Neuronal stem cell (in vitro differentiated cells): Measurements from ENCODE around the gene CNTNAP2.

ENCODE experiments used
- DNase-seq: peaks from one replicate; pipeline ENCODE4 v3.0.0-alpha.2; 2013; ENCODE audit warnings: low spot score
- H2AFZ ChIP-seq: one replicate; pipeline ENCODE4 v1.6.1; 2013; ENCODE audit warnings: mild to moderate bottlenecking, low read length, inconsistent platforms
- H2AK5ac ChIP-seq: 2 replicates; pipeline ENCODE4 v1.6.1; 2013; ENCODE audit warnings: low read depth, mild to moderate bottlenecking, inconsistent platforms, low read length, moderate library complexity, mixed read lengths
- H2BK120ac ChIP-seq: 2 replicates; pipeline ENCODE4 v1.6.1; 2013; ENCODE audit warnings: low read depth, mild to moderate bottlenecking, inconsistent platforms, low read length, moderate library complexity, mixed read lengths
- H2BK12ac ChIP-seq: one replicate; pipeline ENCODE4 v1.6.1; 2013; ENCODE audit warnings: low read length, inconsistent platforms
- H2BK15ac ChIP-seq: 2 replicates; pipeline ENCODE4 v1.6.1; 2013; ENCODE audit warnings: mild to moderate bottlenecking, low read length, inconsistent platforms, mixed read lengths
- H2BK5ac ChIP-seq: one replicate; pipeline ENCODE4 v1.6.1; 2013; ENCODE audit warnings: inconsistent platforms, mild to moderate bottlenecking, low read length, moderate library complexity
- H3K14ac ChIP-seq: one replicate; pipeline ENCODE4 v1.6.1; 2013; ENCODE audit warnings: low read length, inconsistent platforms
- H3K18ac ChIP-seq: 2 replicates; pipeline ENCODE4 v1.6.1; 2013; ENCODE audit warnings: low read length, inconsistent platforms
- H3K23ac ChIP-seq: 2 replicates; pipeline ENCODE4 v1.6.1; 2013; ENCODE audit warnings: low read depth, mild to moderate bottlenecking, mixed read lengths, low read length, inconsistent platforms; ENCODE audit not compliant: poor library complexity
- H3K27ac ChIP-seq: replicated peaks from 3 replicates; pipeline ENCODE4 v1.5.1; 2013; ENCODE audit warnings: low read length, inconsistent platforms
- H3K27me3 ChIP-seq, 3 experiments: 2 replicates each; pipeline ENCODE4 v1.6.1; 2013; ENCODE audit warnings: low read length in 3 of 3, mild to moderate bottlenecking in 2 of 3, inconsistent platforms in 1 of 3, low read depth in 1 of 3, mixed read lengths in 1 of 3, moderate library complexity in 1 of 3; ENCODE audit not compliant: control insufficient read depth in 3 of 3, insufficient read depth in 3 of 3
- H3K36me3 ChIP-seq, 2 donors: replicated peaks in 1 of 2; 2 replicates each; pipeline ENCODE4 v1.6.1; 2013; ENCODE audit warnings: low read length in 2 of 2; ENCODE audit not compliant: control insufficient read depth in 2 of 2, insufficient read depth in 2 of 2
- H3K4ac ChIP-seq: 2 replicates; pipeline ENCODE4 v1.6.1; 2013; ENCODE audit warnings: inconsistent platforms, mild to moderate bottlenecking, low read length, moderate library complexity
- H3K4me1 ChIP-seq, 2 donors: 1 replicate in 1 of 2; 2 replicates in 1 of 2; pipeline ENCODE4 v1.6.1; 2013; ENCODE audit warnings: low read length in 2 of 2, low read depth in 1 of 2; ENCODE audit not compliant: control insufficient read depth in 2 of 2, insufficient read depth in 1 of 2
- H3K4me2 ChIP-seq: one replicate; pipeline ENCODE4 v1.6.1; 2013; ENCODE audit warnings: mild to moderate bottlenecking, low read length, inconsistent platforms; ENCODE audit not compliant: insufficient read depth, poor library complexity, severe bottlenecking
- H3K4me3 ChIP-seq, 2 donors: 2 replicates each; pipeline ENCODE4 v1.5.1; 2013; ENCODE audit warnings: low read length in 2 of 2, mild to moderate bottlenecking in 2 of 2, inconsistent platforms in 1 of 2, moderate library complexity in 1 of 2
- H3K79me1 ChIP-seq: one replicate; pipeline ENCODE4 v1.6.1; 2013; ENCODE audit warnings: low read depth, mild to moderate bottlenecking, inconsistent platforms, low read length, moderate library complexity
- H3K9ac ChIP-seq: one replicate; pipeline ENCODE4 v1.6.1; 2013; ENCODE audit warnings: mild to moderate bottlenecking, low read depth, low read length, inconsistent platforms; ENCODE audit not compliant: poor library complexity
- H3K9me3 ChIP-seq, 2 donors: replicated peaks in 1 of 2; 2 replicates each; pipeline versions ENCODE3 to v1.6.1; 2013; ENCODE audit warnings: low read length in 2 of 2, mild to moderate bottlenecking in 2 of 2, inconsistent platforms in 1 of 2, low read depth in 1 of 2, mixed read lengths in 1 of 2, moderate library complexity in 1 of 2; ENCODE audit not compliant: control insufficient read depth in 2 of 2, insufficient read depth in 1 of 2
- H4K8ac ChIP-seq: one replicate; pipeline ENCODE4 v1.6.1; 2013; ENCODE audit warnings: low read depth, mild to moderate bottlenecking, inconsistent platforms, low read length, moderate library complexity
- H4K91ac ChIP-seq: one replicate; pipeline ENCODE4 v1.6.1; 2013; ENCODE audit warnings: low read length, low read depth, mild to moderate bottlenecking, inconsistent platforms; ENCODE audit not compliant: poor library complexity
- WGBS, 2 donors: extraction: QIAGEN DNeasy Blood & Tissue Kit; methylation state at CpG; one replicate each; pipeline ENCODE4 v1.1.7; 2013; ENCODE audit warnings: missing lambda C conversion rate in 2 of 2, mixed read lengths in 1 of 2; ENCODE audit not compliant: insufficient read length in 2 of 2, insufficient replicate concordance in 1 of 2; ENCODE audit errors: extremely low coverage in 2 of 2; 5-methylcytosine and 5-hydroxymethylcytosine counted together

The CNTNAP2 gene

DNA sequence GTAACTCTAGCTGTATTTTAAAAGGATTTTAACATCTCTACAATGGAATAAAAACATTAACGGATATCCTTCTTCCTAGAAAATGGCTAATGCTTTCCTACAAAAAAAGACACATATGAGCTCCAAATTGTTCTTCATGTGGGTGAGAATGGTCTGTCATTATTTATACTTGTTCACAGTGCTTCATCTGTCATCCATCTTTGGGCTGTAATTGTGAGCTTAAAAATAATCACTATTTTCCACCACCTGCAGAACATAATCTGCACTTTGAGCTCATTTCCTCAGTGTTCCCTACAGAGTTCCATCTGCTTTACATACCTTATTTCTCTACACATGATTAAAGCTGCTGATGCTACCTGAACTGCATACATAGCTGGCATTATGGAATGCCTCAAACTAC, 1494.8 kb downstream of the CNTNAP2 start:
- Histone ChIP-seq H2BK15ac (no peak overlapping the region), H3K23ac (no peak overlapping the region), H3K4me1 (peaks cover 2 to 7% of the 10 kb centered on the region in 2 donors), H4K8ac (no peak overlapping the region), H2BK12ac (no peak overlapping the region), H3K18ac (no peak overlapping the region), H3K36me3 (no peaks in the 10 kb centered on the region), H2AK5ac (no peak overlapping the region), H2BK120ac (no peak overlapping the region), H3K4ac (no peak overlapping the region), H2BK5ac (no peak overlapping the region), H3K79me1 (no peaks in the 10 kb centered on the region), H3K9me3 (no peaks in the 10 kb centered on the region), H3K9ac (no peak overlapping the region), H3K4me2 (no peak overlapping the region), H3K27ac (no peak overlapping the region), H4K91ac (no peak overlapping the region), H2AFZ (no peak overlapping the region), H3K27me3 (no peaks in the 10 kb centered on the region), H3K4me3 (no peak overlapping the region), H3K14ac (no peak overlapping the region)
- no peak for DNase-seq
- WGBS, 2 donors = no CpG with 5 or more reads among the region's 1 CpG

DNA sequence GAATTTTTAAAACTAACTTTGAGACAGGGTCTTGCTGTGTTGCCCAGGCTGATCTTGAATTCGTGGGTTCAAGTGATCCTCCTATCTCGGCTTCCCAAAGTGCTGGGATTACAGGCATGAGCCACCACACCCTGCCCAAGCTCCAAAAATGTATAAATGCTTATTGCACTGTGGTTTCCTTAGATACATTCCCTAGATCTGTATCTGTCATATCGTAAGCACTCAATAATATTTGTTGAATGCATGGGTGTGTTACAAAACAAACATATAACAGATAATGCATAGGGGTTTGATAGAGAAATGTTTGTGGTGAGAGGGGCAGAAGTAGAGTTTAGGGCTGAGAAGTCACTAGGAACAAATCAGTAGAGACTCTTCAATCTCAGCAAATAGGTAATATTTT, 1518.7 kb downstream of the CNTNAP2 start:
- Histone ChIP-seq H3K36me3 (no peaks in the 10 kb centered on the region), H2AFZ (no peak overlapping the region), H2BK5ac (no peak overlapping the region), H2BK12ac (no peak overlapping the region), H2BK15ac (no peak overlapping the region), H3K27me3 (no peaks in the 10 kb centered on the region), H2AK5ac (no peak overlapping the region), H3K27ac (no peak overlapping the region), H4K91ac (no peak overlapping the region), H3K4me3 (no peak overlapping the region), H2BK120ac (no peak overlapping the region), H3K14ac (no peak overlapping the region), H3K18ac (no peak overlapping the region), H3K23ac (no peak overlapping the region), H3K9ac (no peak overlapping the region), H3K4ac (no peak overlapping the region), H3K9me3 (no peaks in the 10 kb centered on the region), H3K79me1 (no peaks in the 10 kb centered on the region), H3K4me2 (no peak overlapping the region), H4K8ac (no peak overlapping the region), H3K4me1 (peaks cover 0 to 4% of the 10 kb centered on the region in 2 donors)
- DNase-seq = no peak
- no CpG with 5 or more reads among the region's 3 CpGs for WGBS, 2 donors

DNA sequence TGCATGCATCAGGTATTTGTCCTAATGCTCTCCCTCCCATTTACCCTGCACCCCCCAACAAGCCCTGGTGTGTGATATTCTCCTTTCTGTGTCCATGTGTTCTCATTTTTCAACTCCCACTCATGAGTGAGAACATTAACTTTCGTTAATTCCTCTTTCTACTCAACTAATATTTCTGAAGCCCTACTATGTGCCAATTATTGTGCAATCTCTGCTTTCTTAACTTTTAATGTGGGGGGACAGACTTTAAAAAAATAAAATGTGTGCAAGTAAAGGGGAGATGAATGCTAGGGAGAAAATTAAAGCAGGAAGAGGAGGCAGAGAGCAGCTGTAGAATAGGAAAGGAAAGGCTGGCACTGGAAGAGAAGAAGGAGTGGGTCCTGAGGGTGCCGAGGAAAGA, 1520.0 kb downstream of the CNTNAP2 start:
- Histone ChIP-seq H3K18ac (no peak overlapping the region), H4K8ac (no peak overlapping the region), H2AK5ac (no peak overlapping the region), H3K79me1 (no peaks in the 10 kb centered on the region), H4K91ac (no peak overlapping the region), H3K4ac (no peak overlapping the region), H2BK120ac (no peak overlapping the region), H3K9ac (no peak overlapping the region), H3K27ac (no peak overlapping the region), H2BK12ac (no peak overlapping the region), H2BK15ac (no peak overlapping the region), H3K36me3 (no peaks in the 10 kb centered on the region), H3K4me1 (peaks cover 0 to 4% of the 10 kb centered on the region in 2 donors), H3K27me3 (no peaks in the 10 kb centered on the region), H3K9me3 (no peaks in the 10 kb centered on the region), H3K4me2 (no peak overlapping the region), H3K14ac (no peak overlapping the region), H2AFZ (no peak overlapping the region), H3K4me3 (no peak overlapping the region), H3K23ac (no peak overlapping the region), H2BK5ac (no peak overlapping the region)
- WGBS, 2 donors = no CpG with 5 or more reads among the region's 2 CpGs
- DNase-seq = no peak

DNA sequence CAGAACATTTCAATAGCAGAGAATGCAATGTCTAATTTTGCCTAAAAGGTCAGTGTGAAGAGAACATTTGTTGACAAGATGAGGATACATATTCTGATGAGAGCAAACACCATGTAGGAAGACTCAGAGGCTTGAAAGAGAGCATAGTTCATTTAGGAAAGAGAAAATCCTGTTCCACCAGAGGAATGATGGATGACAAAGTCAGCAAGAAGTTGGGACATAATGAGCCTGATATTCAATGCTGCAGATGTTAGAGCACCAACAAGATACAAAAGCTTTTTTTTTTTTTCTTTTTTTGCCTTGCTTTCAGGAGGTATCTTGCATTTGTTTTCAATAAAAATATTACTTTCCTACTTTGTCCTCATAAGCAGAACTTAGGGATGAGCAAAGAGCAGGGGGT, 1522.0 kb downstream of the CNTNAP2 start:
- H3K4ac ChIP-seq = no peak overlapping the region
- no peak overlapping the region for H4K8ac ChIP-seq
- H3K4me2 ChIP-seq = no peak overlapping the region
- H2BK5ac ChIP-seq = no peak overlapping the region
- H3K9me3 ChIP-seq = no peaks in the 10 kb centered on the region
- no peak overlapping the region for H3K27ac ChIP-seq
- no peak overlapping the region for H3K4me3 ChIP-seq
- H2AFZ ChIP-seq = no peak overlapping the region
- no peak overlapping the region for H3K23ac ChIP-seq
- peaks cover 0 to 4% of the 10 kb centered on the region in 2 donors for H3K4me1 ChIP-seq
- H2AK5ac ChIP-seq = no peak overlapping the region
- no peaks in the 10 kb centered on the region for H3K36me3 ChIP-seq
- DNase-seq = no peak
- H3K9ac ChIP-seq = no peak overlapping the region
- no peaks in the 10 kb centered on the region for H3K27me3 ChIP-seq
- H3K14ac ChIP-seq = no peak overlapping the region
- no peak overlapping the region for H2BK120ac ChIP-seq
- no peaks in the 10 kb centered on the region for H3K79me1 ChIP-seq
- no peak overlapping the region for H2BK12ac ChIP-seq
- no peak overlapping the region for H4K91ac ChIP-seq
- H2BK15ac ChIP-seq = no peak overlapping the region
- no peak overlapping the region for H3K18ac ChIP-seq
